Liver (tissue), 9 donors: ENCODE results near the gene SCAP. TPM values are rescaled to one million over a fixed set of nuclear protein-coding genes. Genes with fewer than 3 reads are reported as not detected.

Source experiments
- DNase-seq: peaks from one replicate; pipeline ENCODE4 v3.0.0-alpha.2; 2017; ENCODE audit warnings: low spot score
- H3K27ac ChIP-seq, 2 donors: one replicate each; pipeline ENCODE4 v1.7.0; 2013; ENCODE audit warnings: inconsistent platforms in 2 of 2, low read length in 2 of 2, control low read depth in 1 of 2, low read depth in 1 of 2, mild to moderate bottlenecking in 1 of 2
- H3K27me3 ChIP-seq, 4 donors: one replicate each; pipeline versions ENCODE4 v1.6.1 to v1.7.0; 2013; ENCODE audit warnings: low read length in 3 of 4, inconsistent platforms in 1 of 4, mild to moderate bottlenecking in 1 of 4, moderate library complexity in 1 of 4; ENCODE audit not compliant: control insufficient read depth in 4 of 4, insufficient read depth in 4 of 4
- H3K36me3 ChIP-seq, 4 donors: one replicate each; pipeline versions ENCODE4 v1.6.1 to v1.7.0; 2013; ENCODE audit warnings: low read length in 3 of 4, mild to moderate bottlenecking in 3 of 4, low read depth in 1 of 4, moderate library complexity in 1 of 4; ENCODE audit not compliant: control insufficient read depth in 4 of 4, insufficient read depth in 3 of 4
- H3K4me1 ChIP-seq, 4 donors: one replicate each; pipeline versions ENCODE4 v1.6.1 to v1.7.0; 2013; ENCODE audit warnings: low read length in 3 of 4, mild to moderate bottlenecking in 3 of 4, moderate library complexity in 1 of 4; ENCODE audit not compliant: control insufficient read depth in 4 of 4, insufficient read depth in 4 of 4
- H3K4me3 ChIP-seq, 3 donors: one replicate each; pipeline versions ENCODE4 v1.6.1 to v1.7.0; 2013; ENCODE audit warnings: low read length in 3 of 3, control low read depth in 1 of 3, low read depth in 1 of 3, mild to moderate bottlenecking in 1 of 3
- H3K9ac ChIP-seq, 2 donors: one replicate each; pipeline ENCODE4 v1.7.0; 2013; ENCODE audit warnings: low read length in 2 of 2, mild to moderate bottlenecking in 2 of 2, moderate library complexity in 2 of 2, control low read depth in 1 of 2, low read depth in 1 of 2
- H3K9me3 ChIP-seq, 4 donors: one replicate each; pipeline versions ENCODE4 v1.6.1 to v1.7.0; 2013; ENCODE audit warnings: low read length in 3 of 4; ENCODE audit not compliant: control insufficient read depth in 4 of 4
- ATF3 ChIP-seq: IDR thresholded peaks from 2 replicates; pipeline ENCODE4 v1.6.1; 2016; ENCODE audit warnings: antibody characterized with exemption
- CTCF ChIP-seq: fragments of 150-350 bp; IDR thresholded peaks from 2 replicates; pipeline ENCODE4 v1.5.1; 2017; ENCODE audit warnings: improper control_type of control experiment, low read depth, low read length; ENCODE audit not compliant: missing input control
- EGR1 ChIP-seq, 2 donors: IDR thresholded peaks; 2 replicates each; pipeline ENCODE4 v1.6.1; 2016 to 2018; ENCODE audit warnings: antibody characterized with exemption in 2 of 2, low read depth in 2 of 2
- FOXA2 ChIP-seq: IDR thresholded peaks from 2 replicates; pipeline ENCODE4 v1.6.1; 2016; ENCODE audit warnings: antibody characterized with exemption
- GABPA ChIP-seq, 2 donors: IDR thresholded peaks in 1 of 2; conservative IDR thresholded peaks in 1 of 2; 2 replicates each; pipeline ENCODE4 v1.6.1; 2016; ENCODE audit warnings: antibody characterized with exemption in 2 of 2, mild to moderate bottlenecking in 1 of 2, moderate library complexity in 1 of 2
- HNF4A ChIP-seq, 2 donors: conservative IDR thresholded peaks; 2 replicates each; pipeline ENCODE4 v1.6.1; 2016; ENCODE audit warnings: antibody characterized with exemption in 2 of 2, mild to moderate bottlenecking in 2 of 2
- HNF4G ChIP-seq: IDR thresholded peaks from 2 replicates; pipeline ENCODE4 v1.6.1; 2016; ENCODE audit warnings: antibody characterized with exemption
- JUND ChIP-seq, 2 donors: IDR thresholded peaks; 2 replicates each; pipeline ENCODE4 v1.6.1; 2016; ENCODE audit warnings: antibody characterized with exemption in 2 of 2
- MAX ChIP-seq: IDR thresholded peaks from 2 replicates; pipeline ENCODE4 v1.6.1; 2016; ENCODE audit warnings: antibody characterized with exemption
- NR2F2 ChIP-seq: IDR thresholded peaks from 2 replicates; pipeline ENCODE4 v1.6.1; 2016; ENCODE audit warnings: antibody characterized with exemption
- RAD21 ChIP-seq, 2 donors: IDR thresholded peaks; 2 replicates each; pipeline ENCODE4 v1.6.1; 2016; ENCODE audit warnings: antibody characterized with exemption in 2 of 2, mild to moderate bottlenecking in 2 of 2
- REST ChIP-seq: IDR thresholded peaks from 2 replicates; pipeline ENCODE4 v1.6.1; 2016; ENCODE audit warnings: antibody characterized with exemption, mild to moderate bottlenecking
- RXRA ChIP-seq, 2 donors: IDR thresholded peaks; 2 replicates each; pipeline ENCODE4 v1.6.1; 2017 to 2018; ENCODE audit warnings: antibody characterized with exemption in 2 of 2, mild to moderate bottlenecking in 1 of 2
- SP1 ChIP-seq: IDR thresholded peaks from 2 replicates; pipeline ENCODE4 v1.6.1; 2018; ENCODE audit warnings: antibody characterized with exemption, mild to moderate bottlenecking
- TAF1 ChIP-seq: conservative IDR thresholded peaks from 2 replicates; pipeline ENCODE4 v1.6.1; 2016; ENCODE audit warnings: antibody characterized with exemption, mild to moderate bottlenecking
- YY1 ChIP-seq: IDR thresholded peaks from 2 replicates; pipeline ENCODE4 v1.6.1; 2016; ENCODE audit warnings: antibody characterized with exemption, mild to moderate bottlenecking
- ZBTB33 ChIP-seq: IDR thresholded peaks from 2 replicates; pipeline ENCODE4 v1.6.1; 2016; ENCODE audit warnings: antibody characterized with exemption
- WGBS: extraction: QIAGEN DNeasy Blood & Tissue Kit; methylation state at CpG from one replicate; pipeline ENCODE4 v1.1.7; 2013; 5-methylcytosine and 5-hydroxymethylcytosine counted together
- polyA plus RNA-seq, 2 donors: library from polyadenylated mRNA; stranded (reverse) in 1 of 2; unstranded in 1 of 2; fragments of 200-250 nt in 1 of 2; fragments of >200 nt in 1 of 2; fragmentation: Nextera tagmentation in 1 of 2; extraction: Ambion mirVana in 1 of 2; gene quantifications; one replicate each; pipeline versions ENCODE4 v1.2.1 to v1.2.3, GENCODE V29; 2013 to 2015
- total RNA-seq, 2 donors: library from RNA; depleted of rRNA; stranded (reverse); fragments of >200 nt; gene quantifications; one replicate each; pipeline ENCODE4 v1.2.3, GENCODE V29; 2014
- donor health status: healthy.
- donor health status: healthy.
- donor health status: healthy.
- donor health status: healthy.
- donor health status: healthy.

Gene SCAP
- total and polyA plus RNA-seq, 4 donors: 25.9 to 84.8 (median 59.3) TPM

GRCh38 chr3:47425383-47425778 is 50.4 kb downstream of the SCAP start:
- no peaks in the 10 kb centered on the region for H3K27me3 ChIP-seq
- peaks cover 8 to 70% (median 46%) of the 10 kb centered on the region in 4 donors for H3K4me1 ChIP-seq
- peaks cover 1 to 13% (median 9%) of the 10 kb centered on the region in 4 donors for H3K36me3 ChIP-seq
- no peak for TF ChIP-seq HNF4A (conservative IDR thresholded peaks at IDR 0.05)
- no peak for TF ChIP-seq NR2F2
- TF ChIP-seq JUND (IDR thresholded peaks at IDR 0.05): no peak
- no peak for TF ChIP-seq ATF3
- TF ChIP-seq GABPA (IDR thresholded peaks at IDR 0.05 in 1 of 2, conservative IDR thresholded peaks at IDR 0.05 in 1 of 2): no peak
- no peak for TF ChIP-seq TAF1
- no peak for TF ChIP-seq HNF4G
- TF ChIP-seq ZBTB33: no peak
- no peak for TF ChIP-seq RAD21 (IDR thresholded peaks at IDR 0.05)
- no peak for TF ChIP-seq YY1
- no peak for TF ChIP-seq FOXA2
- TF ChIP-seq REST: no peak
- TF ChIP-seq RXRA (IDR thresholded peaks at IDR 0.05): no peak
- TF ChIP-seq EGR1 (IDR thresholded peaks at IDR 0.05; ENCODE audit: low read depth in 2 of 2): no peak
- no peak for TF ChIP-seq MAX
- TF ChIP-seq SP1: no peak
- TF ChIP-seq CTCF: no peak
- no peak overlapping the region for H3K9ac ChIP-seq
- DNase-seq: no peak
- 75% methylated on average over 11 of the region's 11 CpGs for WGBS
- peak overlapping the region in 1 of 2 donors; percentile 34 for H3K27ac ChIP-seq
- no peaks in the 10 kb centered on the region for H3K9me3 ChIP-seq
- H3K4me3 ChIP-seq: no peak overlapping the region
